Body of pancreas (tissue), 4 donors: ENCODE results near the gene CISD1. TPM values are rescaled to one million over a fixed set of nuclear protein-coding genes. Genes with fewer than 3 reads are reported as not detected.
A peak's percentile ranks its signal among the peaks of the same experiment; 100 is the strongest.

ENCODE experiments used
- ATAC-seq: fragments of 150-250 bp; one replicate; pipeline ENCODE4 v1.9.1; 2016
- DNase-seq, 4 donors: peaks; one replicate each; pipeline ENCODE4 v3.0.0-alpha.2; 2019
- H3K27ac ChIP-seq, 4 donors: fragments of 200-600 bp; sonication (generic); 1 replicate in 3 of 4; 2 replicates in 1 of 4; pipeline versions ENCODE4 v1.5.1 to v1.6.1; 2016 to 2019; ENCODE audit warnings: mild to moderate bottlenecking in 1 of 4, mixed read lengths in 1 of 4, moderate library complexity in 1 of 4
- H3K27me3 ChIP-seq, 2 donors: fragments of 200-600 bp; sonication (generic); one replicate each; pipeline ENCODE4 v1.6.0; 2016; ENCODE audit warnings: mild to moderate bottlenecking in 1 of 2
- H3K36me3 ChIP-seq, 2 donors: fragments of 200-600 bp; sonication (generic); replicated peaks in 1 of 2; 2 replicates each; pipeline ENCODE4 v1.5.1; 2016; ENCODE audit warnings: low read depth in 2 of 2; ENCODE audit not compliant: insufficient read depth in 1 of 2
- H3K4me1 ChIP-seq: fragments of 200-600 bp; sonication (generic); one replicate; pipeline ENCODE4 v1.6.0; 2016
- H3K4me3 ChIP-seq, 2 donors: fragments of 200-600 bp; sonication (generic); 1 replicate in 1 of 2; 2 replicates in 1 of 2; pipeline ENCODE4 v1.5.1; 2016 to 2019
- H3K9me3 ChIP-seq, 3 donors: fragments of 200-600 bp; sonication (generic); 1 replicate in 2 of 3; 2 replicates in 1 of 3; pipeline ENCODE4 v1.5.1; 2016
- POLR2A ChIP-seq, 3 donors: fragments of 450-650 bp; IDR thresholded peaks; one replicate each; pipeline ENCODE4 v1.6.1; 2016; ENCODE audit warnings: antibody characterized with exemption in 3 of 3, mild to moderate bottlenecking in 2 of 3
- WGBS, 2 donors: methylation state at CpG; one replicate each; pipeline ENCODE4 v1.1.5; 2017; 5-methylcytosine and 5-hydroxymethylcytosine counted together
- intact Hi-C: fragments of 100-400 bp; cut with DNase I; formaldehyde crosslinking; loops from one replicate; pipeline ENCODE4 v1.15.1; 2023
- total RNA-seq, 2 donors: library from RNA; depleted of rRNA; stranded (reverse); fragments of >200 nt; gene quantifications; one replicate each; pipeline ENCODE4 v1.1.0, GENCODE V29; 2016
- TF ChIP-seq, protein P1 (sequence below), 7 experiments: fragments of 450-650 bp in 4 of 7; fragments of 200-600 bp in 3 of 7; sonication (generic) in 3 of 7; IDR thresholded peaks; one replicate each; pipeline ENCODE4 v1.5.1; 2016 to 2019; ENCODE audit warnings: antibody characterized with exemption in 7 of 7

The CISD1 gene
- total RNA-seq, 2 donors from 2014 or later = 3.0 to 8.3 TPM

DNA sequence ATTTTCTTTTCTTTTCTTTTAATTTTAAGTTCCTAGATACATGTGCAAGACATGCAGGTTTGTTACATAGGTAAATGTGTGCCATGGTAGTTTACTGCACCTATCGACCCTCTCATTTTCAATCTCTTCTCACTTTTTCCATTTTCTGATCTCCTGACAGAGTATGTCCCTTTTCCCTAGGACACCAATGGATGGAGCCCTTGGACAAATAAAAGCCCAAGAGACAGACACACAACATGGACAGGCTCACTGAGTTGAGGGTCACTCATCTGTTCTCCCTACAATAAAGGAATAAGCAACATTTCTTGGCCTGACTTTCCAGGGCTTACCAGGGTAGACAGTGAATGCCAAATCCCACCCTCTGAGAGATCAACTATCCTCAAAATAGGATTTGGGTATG lies 50.6 kb downstream of the CISD1 start:
- 62 to 63% methylated on average over 1 of the region's 1 CpG for WGBS, 2 donors

DNA sequence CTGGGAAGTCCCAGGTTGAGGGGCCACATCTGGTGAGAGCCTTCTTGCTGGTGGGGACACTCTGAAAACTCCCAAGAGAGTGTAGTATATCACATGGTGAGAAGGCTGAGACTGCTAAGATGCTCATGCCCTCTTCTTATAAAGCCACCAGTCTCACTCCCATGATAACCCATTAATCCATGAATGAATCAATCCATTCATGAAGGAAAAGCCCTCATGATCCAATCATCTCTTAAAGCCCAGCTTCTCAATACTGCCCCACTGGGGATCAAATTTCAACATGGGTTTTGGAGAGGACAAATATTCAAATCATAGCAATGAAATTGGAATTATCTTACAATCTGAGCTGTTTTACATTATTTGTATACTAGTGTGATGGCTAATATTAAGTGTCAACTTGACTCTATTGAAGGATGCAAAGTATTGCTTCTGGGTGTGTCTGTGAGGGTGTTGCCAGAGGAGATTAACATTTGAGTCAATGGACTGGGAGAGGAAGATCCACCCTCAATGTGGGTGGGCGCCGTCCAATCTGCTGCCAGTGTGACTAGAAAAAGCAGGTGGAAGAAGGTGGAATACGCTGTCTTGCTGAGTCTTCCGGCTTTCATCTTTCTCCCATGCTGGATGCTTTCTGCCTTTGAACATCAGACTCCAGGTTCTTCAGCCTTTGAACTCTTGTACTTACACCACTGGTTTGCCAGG lies 51.5 kb downstream of the CISD1 start:
- DNase-seq = no peak
- intact Hi-C loops = no loop called here
- H3K9me3 ChIP-seq = no peaks in the 10 kb centered on the region
- H3K4me3 ChIP-seq = no peak overlapping the region
- TF ChIP-seq POLR2A (IDR thresholded peaks at IDR 0.05) = no peak
- TF ChIP-seq, protein P1, sequence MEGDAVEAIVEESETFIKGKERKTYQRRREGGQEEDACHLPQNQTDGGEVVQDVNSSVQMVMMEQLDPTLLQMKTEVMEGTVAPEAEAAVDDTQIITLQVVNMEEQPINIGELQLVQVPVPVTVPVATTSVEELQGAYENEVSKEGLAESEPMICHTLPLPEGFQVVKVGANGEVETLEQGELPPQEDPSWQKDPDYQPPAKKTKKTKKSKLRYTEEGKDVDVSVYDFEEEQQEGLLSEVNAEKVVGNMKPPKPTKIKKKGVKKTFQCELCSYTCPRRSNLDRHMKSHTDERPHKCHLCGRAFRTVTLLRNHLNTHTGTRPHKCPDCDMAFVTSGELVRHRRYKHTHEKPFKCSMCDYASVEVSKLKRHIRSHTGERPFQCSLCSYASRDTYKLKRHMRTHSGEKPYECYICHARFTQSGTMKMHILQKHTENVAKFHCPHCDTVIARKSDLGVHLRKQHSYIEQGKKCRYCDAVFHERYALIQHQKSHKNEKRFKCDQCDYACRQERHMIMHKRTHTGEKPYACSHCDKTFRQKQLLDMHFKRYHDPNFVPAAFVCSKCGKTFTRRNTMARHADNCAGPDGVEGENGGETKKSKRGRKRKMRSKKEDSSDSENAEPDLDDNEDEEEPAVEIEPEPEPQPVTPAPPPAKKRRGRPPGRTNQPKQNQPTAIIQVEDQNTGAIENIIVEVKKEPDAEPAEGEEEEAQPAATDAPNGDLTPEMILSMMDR (IDR thresholded peaks at IDR 0.05) = no peak
- no peaks in the 10 kb centered on the region for H3K27me3 ChIP-seq
- no peak for ATAC-seq
- no peak overlapping the region for H3K27ac ChIP-seq
- WGBS, 2 donors = 79 to 82% methylated on average over 4 of the region's 4 CpGs
- no peaks in the 10 kb centered on the region for H3K4me1 ChIP-seq
- no peaks in the 10 kb centered on the region for H3K36me3 ChIP-seq

More for the DNA sequence above, 50.6 kb downstream of the CISD1 start:
- Histone ChIP-seq H3K9me3 (no peaks in the 10 kb centered on the region), H3K36me3 (no peaks in the 10 kb centered on the region), H3K27ac (no peak overlapping the region), H3K4me3 (no peak overlapping the region), H3K27me3 (no peaks in the 10 kb centered on the region), H3K4me1 (no peaks in the 10 kb centered on the region)
- no peak for DNase-seq
- intact Hi-C loops = no loop called here
- no peak for ATAC-seq
- TF ChIP-seq, protein P1 (IDR thresholded peaks at IDR 0.05) = no peak
- TF ChIP-seq POLR2A (IDR thresholded peaks at IDR 0.05) = no peak

DNA sequence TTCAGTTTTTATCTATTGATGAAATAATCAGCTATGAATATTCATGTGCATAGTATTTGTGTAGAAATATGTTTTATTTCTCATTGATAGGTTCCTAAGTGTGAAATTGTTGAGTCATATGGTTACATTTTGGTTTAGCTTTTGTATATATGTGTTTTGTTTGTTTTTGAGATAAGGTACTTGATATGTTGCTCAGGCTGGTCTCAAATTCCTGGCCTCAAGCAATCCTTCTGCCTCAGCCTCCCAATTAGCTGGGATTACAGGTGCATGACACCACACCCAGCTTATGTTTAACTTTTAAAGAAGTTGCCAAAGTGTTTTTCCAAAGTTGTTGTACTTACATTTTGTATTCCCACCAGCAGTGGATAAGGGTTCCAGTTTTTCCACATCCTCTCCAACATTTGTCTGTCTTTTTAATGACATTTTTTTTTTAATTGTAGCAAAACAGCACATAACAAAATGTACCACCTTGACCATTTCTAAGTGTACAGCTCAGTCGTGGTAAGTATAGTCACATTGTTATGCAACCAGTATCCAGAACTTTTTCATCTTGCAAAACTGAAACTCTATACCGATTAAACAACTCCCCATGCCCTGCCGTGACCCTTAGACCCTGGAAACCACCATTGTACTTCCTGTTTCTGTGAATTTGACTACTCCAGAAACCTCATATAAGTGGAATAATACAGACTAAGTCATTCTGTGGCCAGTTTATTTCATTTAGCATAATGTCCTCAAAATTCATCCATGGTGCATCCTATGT lies 53.3 kb downstream of the CISD1 start:
- DNase-seq (peak in 1 of 4 donors; percentile 39), ATAC-seq (no peak)
- H3K4me3 ChIP-seq = no peak overlapping the region
- no peaks in the 10 kb centered on the region for H3K36me3 ChIP-seq
- 46 to 62% methylated on average over 3 of the region's 3 CpGs for WGBS, 2 donors
- TF ChIP-seq, protein P1 (IDR thresholded peaks at IDR 0.05) = no peak
- TF ChIP-seq POLR2A (IDR thresholded peaks at IDR 0.05) = no peak
- H3K9me3 ChIP-seq = no peaks in the 10 kb centered on the region
- no peaks in the 10 kb centered on the region for H3K27me3 ChIP-seq
- intact Hi-C loops = no loop called here
- H3K27ac ChIP-seq = no peak overlapping the region
- H3K4me1 ChIP-seq = no peaks in the 10 kb centered on the region

DNA sequence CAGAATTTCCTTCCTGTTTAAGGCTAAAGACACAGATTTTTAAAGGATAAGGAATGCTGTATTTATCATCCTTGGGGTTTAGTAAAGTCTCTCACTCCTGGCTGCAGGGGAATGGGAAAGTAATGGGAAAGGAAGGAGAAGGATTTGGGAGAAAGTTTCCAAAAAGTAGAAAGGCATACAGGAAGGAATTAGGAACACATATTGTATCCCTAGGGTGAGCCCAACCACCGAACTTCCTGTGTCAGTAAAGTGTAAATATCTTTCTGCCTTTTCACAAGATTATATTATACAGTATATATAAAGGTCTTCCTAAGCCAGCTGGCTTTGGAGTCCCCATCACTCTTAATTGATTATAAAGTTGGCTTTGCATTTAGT lies 53.9 kb downstream of the CISD1 start:
- WGBS, 2 donors = 42 to 63% methylated on average over 1 of the region's 1 CpG
- no peak overlapping the region for H3K27ac ChIP-seq
- no peak for TF ChIP-seq POLR2A (IDR thresholded peaks at IDR 0.05)
- TF ChIP-seq, protein P1 (IDR thresholded peaks at IDR 0.05) = no peak

More for the DNA sequence above, 53.9 kb downstream of the CISD1 start:
- Histone ChIP-seq H3K4me3 (no peak overlapping the region), H3K27me3 (no peaks in the 10 kb centered on the region), H3K9me3 (no peaks in the 10 kb centered on the region), H3K36me3 (no peaks in the 10 kb centered on the region), H3K4me1 (no peaks in the 10 kb centered on the region)
- ATAC-seq = no peak
- no peak for DNase-seq
- intact Hi-C loops = no loop called here
